Breast epithelium (tissue), 4 donors: ENCODE data around the gene DSCAML1. TPM values are rescaled to one million over a fixed set of nuclear protein-coding genes. Genes with fewer than 3 reads are reported as not detected.

Experiments used
- DNase-seq, 2 donors: peaks; one replicate each; pipeline ENCODE4 v3.0.0-alpha.2; 2019; ENCODE audit warnings: low spot score in 2 of 2
- H3K27ac ChIP-seq, 2 donors: fragments of 200-600 bp; sonication (generic) in 1 of 2; one replicate each; pipeline ENCODE4 v1.5.1; 2016 to 2019; ENCODE audit warnings: mild to moderate bottlenecking in 1 of 2
- H3K27me3 ChIP-seq, 2 donors: fragments of 200-600 bp; sonication (generic) in 1 of 2; one replicate each; pipeline versions ENCODE4 v1.5.1 to v1.6.0; 2017 to 2019; ENCODE audit warnings: control low read depth in 1 of 2, mild to moderate bottlenecking in 1 of 2
- H3K36me3 ChIP-seq: fragments of 200-600 bp; one replicate; pipeline ENCODE4 v1.5.1; 2019
- H3K4me1 ChIP-seq, 2 donors: fragments of 200-600 bp; sonication (generic); one replicate each; pipeline ENCODE4 v1.5.1; 2016 to 2019; ENCODE audit warnings: control low read depth in 1 of 2
- H3K4me3 ChIP-seq, 3 donors: fragments of 200-600 bp; sonication (generic); 1 replicate in 2 of 3; 2 replicates in 1 of 3; pipeline ENCODE4 v1.5.1; 2016 to 2019; ENCODE audit warnings: mild to moderate bottlenecking in 3 of 3, moderate library complexity in 2 of 3
- H3K9me3 ChIP-seq, 2 donors: fragments of 200-600 bp; sonication (generic) in 1 of 2; one replicate each; pipeline ENCODE4 v1.5.1; 2016 to 2019; ENCODE audit warnings: control low read depth in 1 of 2
- POLR2A ChIP-seq: fragments of 450-650 bp; IDR thresholded peaks from one replicate; pipeline ENCODE4 v1.6.1; 2016; ENCODE audit warnings: antibody characterized with exemption, mild to moderate bottlenecking, moderate library complexity
- POLR2AphosphoS5 ChIP-seq, 3 donors: sonication (generic); formaldehyde crosslinking; IDR thresholded peaks; one replicate each; pipeline ENCODE4 v1.6.1; 2017; ENCODE audit warnings: antibody characterized with exemption in 3 of 3
- intact Hi-C: fragments of 100-400 bp; cut with DNase I; formaldehyde crosslinking; loops from one replicate; pipeline ENCODE4 v1.15.1; 2023; ENCODE audit warnings: low total_unique reads
- total RNA-seq, 3 donors: library from RNA; depleted of rRNA; stranded (reverse); fragments of >200 nt; gene quantifications; one replicate each; pipeline ENCODE4 v1.1.0, GENCODE V29; 2016
- TF ChIP-seq, protein P1 (sequence below), 3 donors: fragments of 450-650 bp; IDR thresholded peaks; one replicate each; pipeline ENCODE4 v1.5.1; 2016 to 2017; ENCODE audit warnings: antibody characterized with exemption in 3 of 3, mild to moderate bottlenecking in 3 of 3, moderate library complexity in 3 of 3

Gene DSCAML1
- total RNA-seq, 3 donors from 2014 or later, result 0.33 to 1.8 (median 0.64) TPM

DNA sequence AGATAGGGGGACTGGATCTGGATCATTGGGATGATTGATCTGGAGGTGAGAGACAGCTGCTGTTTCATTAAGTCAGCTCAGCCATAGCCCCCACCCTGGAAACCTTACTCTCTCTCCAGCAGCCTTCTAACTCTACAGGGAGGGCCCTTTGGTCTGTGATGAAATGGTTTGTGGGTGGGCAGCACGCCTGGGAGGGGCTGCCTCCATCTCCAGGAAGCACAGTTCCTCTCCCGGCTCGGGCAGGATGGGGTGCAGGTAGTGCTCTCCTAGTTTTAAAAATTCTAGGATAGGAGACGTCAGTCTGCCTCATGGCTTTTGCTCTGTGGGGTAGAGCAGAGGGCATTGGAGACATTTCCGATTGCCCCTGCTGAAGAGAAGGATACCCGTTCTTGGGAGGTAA lies 379.7 kb downstream of the DSCAML1 start:
- H3K4me1 ChIP-seq, result no peaks in the 10 kb centered on the region
- intact Hi-C loops, result no loop called here
- TF ChIP-seq, protein P1, sequence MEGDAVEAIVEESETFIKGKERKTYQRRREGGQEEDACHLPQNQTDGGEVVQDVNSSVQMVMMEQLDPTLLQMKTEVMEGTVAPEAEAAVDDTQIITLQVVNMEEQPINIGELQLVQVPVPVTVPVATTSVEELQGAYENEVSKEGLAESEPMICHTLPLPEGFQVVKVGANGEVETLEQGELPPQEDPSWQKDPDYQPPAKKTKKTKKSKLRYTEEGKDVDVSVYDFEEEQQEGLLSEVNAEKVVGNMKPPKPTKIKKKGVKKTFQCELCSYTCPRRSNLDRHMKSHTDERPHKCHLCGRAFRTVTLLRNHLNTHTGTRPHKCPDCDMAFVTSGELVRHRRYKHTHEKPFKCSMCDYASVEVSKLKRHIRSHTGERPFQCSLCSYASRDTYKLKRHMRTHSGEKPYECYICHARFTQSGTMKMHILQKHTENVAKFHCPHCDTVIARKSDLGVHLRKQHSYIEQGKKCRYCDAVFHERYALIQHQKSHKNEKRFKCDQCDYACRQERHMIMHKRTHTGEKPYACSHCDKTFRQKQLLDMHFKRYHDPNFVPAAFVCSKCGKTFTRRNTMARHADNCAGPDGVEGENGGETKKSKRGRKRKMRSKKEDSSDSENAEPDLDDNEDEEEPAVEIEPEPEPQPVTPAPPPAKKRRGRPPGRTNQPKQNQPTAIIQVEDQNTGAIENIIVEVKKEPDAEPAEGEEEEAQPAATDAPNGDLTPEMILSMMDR (IDR thresholded peaks at IDR 0.05), result no peak
- no peak for TF ChIP-seq POLR2A
- no peak for TF ChIP-seq POLR2AphosphoS5 (IDR thresholded peaks at IDR 0.05)
- no peaks in the 10 kb centered on the region for H3K9me3 ChIP-seq
- no peak overlapping the region for H3K4me3 ChIP-seq
- no peak for DNase-seq
- no peak overlapping the region for H3K27ac ChIP-seq
- no peaks in the 10 kb centered on the region for H3K27me3 ChIP-seq
- H3K36me3 ChIP-seq, result no peaks in the 10 kb centered on the region

DNA sequence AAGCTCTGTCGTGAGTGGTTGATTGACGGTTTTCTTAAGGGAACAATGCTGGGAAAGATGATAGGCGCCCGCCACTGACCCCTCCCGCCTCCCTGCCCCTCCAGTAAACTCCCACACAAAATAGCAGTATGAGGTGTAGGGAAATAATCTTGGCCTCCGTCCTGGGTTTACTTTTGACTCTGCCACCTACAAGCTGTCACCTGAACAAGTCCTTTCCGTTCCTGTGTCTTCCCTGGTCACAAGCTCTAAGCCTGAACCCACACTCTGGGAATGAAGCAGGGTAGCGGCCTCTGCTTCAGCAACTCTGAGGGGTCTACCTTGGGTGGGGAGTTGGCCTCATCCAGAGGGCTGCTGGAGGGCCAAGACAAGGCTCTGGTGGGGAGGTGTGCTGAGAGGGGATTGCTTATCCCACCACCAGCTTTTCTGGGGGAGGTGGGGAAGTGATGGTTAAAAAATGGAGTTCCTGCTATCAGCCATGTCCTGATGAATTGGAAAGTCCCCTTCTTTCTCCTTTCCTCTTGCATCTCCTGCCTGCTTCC lies 381.6 kb downstream of the DSCAML1 start:
- intact Hi-C loops, result no loop called here

DNA sequence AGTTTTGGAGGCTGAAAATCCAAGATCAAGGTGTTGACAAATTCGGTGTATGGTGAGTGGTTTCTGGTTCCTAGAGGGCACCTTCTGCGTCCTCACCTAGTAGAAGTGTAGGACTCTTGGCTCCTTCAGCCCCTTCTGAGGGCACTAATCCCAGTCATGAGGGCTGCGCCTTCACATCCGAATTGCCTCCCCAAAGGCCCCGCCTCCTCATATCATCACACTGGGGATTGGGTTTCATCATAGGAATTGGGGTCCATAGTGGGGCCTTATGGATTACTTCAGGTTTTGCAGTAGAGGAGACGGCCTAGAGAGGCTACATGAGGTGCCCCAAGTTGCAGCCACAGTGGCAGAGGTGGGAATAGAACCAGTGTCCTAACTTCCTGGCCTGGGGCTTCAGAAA lies 382.3 kb downstream of the DSCAML1 start:
- H3K4me3 ChIP-seq, result no peak overlapping the region
- TF ChIP-seq, protein P1 (IDR thresholded peaks at IDR 0.05), result no peak
- TF ChIP-seq POLR2AphosphoS5 (IDR thresholded peaks at IDR 0.05), result no peak
- no peak for TF ChIP-seq POLR2A
- no peaks in the 10 kb centered on the region for H3K36me3 ChIP-seq
- H3K27ac ChIP-seq, result no peak overlapping the region
- no peaks in the 10 kb centered on the region for H3K4me1 ChIP-seq
- no peak for DNase-seq
- no peaks in the 10 kb centered on the region for H3K27me3 ChIP-seq
- no peaks in the 10 kb centered on the region for H3K9me3 ChIP-seq
- intact Hi-C loops, result no loop called here

More for the DNA sequence above, 381.6 kb downstream of the DSCAML1 start:
- TF ChIP-seq, protein P1 (IDR thresholded peaks at IDR 0.05), result no peak
- no peak for TF ChIP-seq POLR2A
- TF ChIP-seq POLR2AphosphoS5 (IDR thresholded peaks at IDR 0.05), result no peak
- DNase-seq, result no peak
- H3K4me1 ChIP-seq, result no peaks in the 10 kb centered on the region
- no peaks in the 10 kb centered on the region for H3K36me3 ChIP-seq
- H3K27me3 ChIP-seq, result no peaks in the 10 kb centered on the region
- H3K4me3 ChIP-seq, result no peak overlapping the region
- no peaks in the 10 kb centered on the region for H3K9me3 ChIP-seq
- no peak overlapping the region for H3K27ac ChIP-seq

DNA sequence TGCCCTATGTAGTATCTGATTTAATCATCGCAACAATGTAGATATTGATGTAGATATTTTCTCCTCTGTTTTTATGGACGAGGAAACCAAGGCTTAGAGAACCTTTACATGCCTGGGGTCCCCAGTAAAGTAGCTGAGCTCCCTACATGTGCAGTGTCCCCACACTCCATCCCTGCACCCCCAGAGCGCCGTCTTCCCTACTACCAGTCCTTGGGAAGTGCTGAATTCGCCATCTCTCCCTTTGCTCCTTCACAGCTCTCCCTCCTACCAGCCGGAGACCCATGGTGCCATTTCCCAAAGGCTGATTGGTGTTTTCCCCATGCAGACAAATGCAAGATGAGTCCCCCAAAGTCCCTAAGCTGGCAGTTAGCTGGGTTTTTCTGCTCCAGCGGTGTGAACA lies 383.4 kb downstream of the DSCAML1 start:
- no peak for DNase-seq
- H3K27me3 ChIP-seq, result no peaks in the 10 kb centered on the region
- H3K4me1 ChIP-seq, result no peaks in the 10 kb centered on the region
- no peak overlapping the region for H3K27ac ChIP-seq
- no peak for TF ChIP-seq POLR2AphosphoS5 (IDR thresholded peaks at IDR 0.05)
- TF ChIP-seq, protein P1 (IDR thresholded peaks at IDR 0.05), result no peak
- TF ChIP-seq POLR2A, result no peak
- H3K9me3 ChIP-seq, result no peaks in the 10 kb centered on the region
- H3K36me3 ChIP-seq, result no peaks in the 10 kb centered on the region
- intact Hi-C loops, result no loop called here
- no peak overlapping the region for H3K4me3 ChIP-seq

DNA sequence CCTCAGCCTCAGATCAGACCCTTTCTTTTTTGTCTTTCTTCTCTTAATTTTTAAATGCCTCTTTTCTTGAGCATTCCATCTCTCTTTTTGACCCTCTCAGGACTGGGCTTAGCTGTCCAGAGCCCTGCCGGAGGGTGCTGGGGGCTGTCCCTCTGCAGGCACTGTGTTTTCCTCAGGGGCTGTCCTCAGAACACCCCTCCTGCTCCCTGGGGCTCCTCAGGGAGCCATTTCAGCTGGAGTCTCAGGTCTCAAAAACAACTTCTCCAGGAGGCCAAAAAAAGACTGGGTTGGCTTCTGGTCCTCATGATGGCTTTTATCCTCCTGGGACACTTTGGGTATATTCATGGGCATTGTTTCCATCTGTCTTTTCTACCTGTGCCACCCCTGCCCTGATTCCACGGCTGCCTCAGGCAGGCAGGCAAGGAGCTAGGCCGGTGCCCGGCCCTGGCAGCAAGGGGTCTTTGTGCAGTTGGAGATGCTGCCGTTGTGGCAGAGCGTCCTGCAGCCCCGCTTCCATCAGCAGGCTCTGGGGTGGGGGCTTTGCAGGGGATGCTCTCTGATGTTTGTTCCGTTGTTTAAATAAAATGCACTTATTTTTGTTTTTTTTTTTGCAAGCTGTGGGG lies 384.3 kb downstream of the DSCAML1 start:
- intact Hi-C loops, result no loop called here
- Histone ChIP-seq H3K27ac (no peak overlapping the region), H3K4me3 (no peak overlapping the region), H3K36me3 (no peaks in the 10 kb centered on the region), H3K4me1 (no peaks in the 10 kb centered on the region), H3K27me3 (no peaks in the 10 kb centered on the region), H3K9me3 (no peaks in the 10 kb centered on the region)
- DNase-seq, result no peak
- TF ChIP-seq POLR2AphosphoS5 (IDR thresholded peaks at IDR 0.05), result no peak
